SK-N-MC (cell line): ENCODE data around the gene NDST4.

ENCODE experiments used
- DNase-seq: peaks from one replicate; pipeline ENCODE4 v3.0.0-alpha.2; 2011; ENCODE audit warnings: low read depth, low spot score
- H3K27ac ChIP-seq: fragments of 200-600 bp; sonication (generic); 2 replicates; pipeline ENCODE4 v1.5.1; 2016; ENCODE audit warnings: mixed run types
- H3K36me3 ChIP-seq: fragments of 200-600 bp; sonication (generic); 2 replicates; pipeline ENCODE4 v1.6.1; 2017; ENCODE audit warnings: antibody characterized with exemption, low read length, mixed read lengths; ENCODE audit not compliant: insufficient read depth
- H3K4me3 ChIP-seq: fragments of 200-600 bp; sonication (generic); 2 replicates; pipeline ENCODE4 v1.5.1; 2016
- H3K9ac ChIP-seq: fragments of 200-600 bp; sonication (generic); 2 replicates; pipeline ENCODE4 v1.8.0; 2017; ENCODE audit warnings: mixed run types, mixed read lengths; ENCODE audit not compliant: insufficient read length
- H3K9me3 ChIP-seq: fragments of 200-600 bp; sonication (generic); 2 replicates; pipeline ENCODE4 v1.6.1; 2017; ENCODE audit warnings: low read depth, mild to moderate bottlenecking, antibody characterized with exemption, low read length, moderate library complexity, mixed read lengths
- EZH2 ChIP-seq: fragments of 200-600 bp; sonication (generic); IDR thresholded peaks from one replicate; pipeline ENCODE4 v1.6.1; 2017; ENCODE audit warnings: antibody characterized with exemption
- FOXP2 ChIP-seq: optimal IDR thresholded peaks from 2 replicates; pipeline ENCODE3; 2011; ENCODE audit warnings: mild to moderate bottlenecking, moderate library complexity; ENCODE audit not compliant: insufficient read depth; ENCODE audit errors: extremely low read length, control extremely low read depth
- POLR2AphosphoS5 ChIP-seq: IDR thresholded peaks from 2 replicates; pipeline ENCODE4 v1.6.1; 2012; ENCODE audit warnings: mild to moderate bottlenecking, low read depth, low read length, borderline replicate concordance

The NDST4 gene

DNA sequence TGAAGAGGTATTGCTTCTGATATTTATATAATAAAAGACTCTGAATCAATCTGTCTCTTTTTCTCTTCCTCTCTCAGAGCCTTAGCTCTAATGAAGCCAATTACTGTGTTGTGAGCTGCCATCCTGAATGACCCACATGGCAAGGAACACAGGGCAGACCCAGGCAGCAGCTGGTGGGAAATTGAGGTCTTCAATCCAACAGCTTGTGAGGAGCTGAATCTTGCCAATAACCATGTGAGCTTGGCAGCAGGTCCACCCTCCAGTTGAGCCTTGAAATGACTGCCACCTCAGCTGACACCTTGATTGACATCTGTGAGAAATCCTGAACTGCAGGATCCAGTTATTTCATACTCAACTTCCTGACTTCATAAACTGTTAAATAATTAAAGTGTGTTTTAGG, 149.4 kb downstream of the NDST4 start:
- TF ChIP-seq POLR2AphosphoS5 (no peak), FOXP2 (no peak), EZH2 (no peak)
- H3K27ac ChIP-seq = no peak overlapping the region
- no peak overlapping the region for H3K4me3 ChIP-seq
- H3K36me3 ChIP-seq = peaks cover 86% of the 10 kb centered on the region
- no peak for DNase-seq
- H3K9me3 ChIP-seq = 0 out of 2 replicates have a peak, but pooled peaks cover 7% of the 10 kb centered on the region
- no peak overlapping the region for H3K9ac ChIP-seq

DNA sequence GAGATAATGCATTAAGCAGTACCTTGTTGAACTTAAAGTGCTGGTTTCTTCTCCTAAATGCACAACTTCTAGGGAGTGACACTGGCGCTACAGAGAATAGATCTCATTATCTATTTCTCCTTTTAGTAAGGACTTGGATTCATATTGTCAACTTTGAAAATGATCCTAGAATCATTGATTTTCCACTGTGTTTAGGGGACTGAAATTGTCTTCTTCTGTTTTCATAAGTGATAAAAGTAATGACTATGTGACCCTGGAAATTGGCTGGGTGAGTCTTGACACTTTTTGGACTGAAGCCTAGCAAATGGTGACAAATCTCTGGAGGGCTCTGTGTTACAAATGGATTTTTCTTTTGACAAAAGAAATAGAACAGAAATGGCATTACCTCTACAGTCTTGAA, 167.8 kb downstream of the NDST4 start:
- H3K9me3 ChIP-seq = no peaks in the 10 kb centered on the region

DNA sequence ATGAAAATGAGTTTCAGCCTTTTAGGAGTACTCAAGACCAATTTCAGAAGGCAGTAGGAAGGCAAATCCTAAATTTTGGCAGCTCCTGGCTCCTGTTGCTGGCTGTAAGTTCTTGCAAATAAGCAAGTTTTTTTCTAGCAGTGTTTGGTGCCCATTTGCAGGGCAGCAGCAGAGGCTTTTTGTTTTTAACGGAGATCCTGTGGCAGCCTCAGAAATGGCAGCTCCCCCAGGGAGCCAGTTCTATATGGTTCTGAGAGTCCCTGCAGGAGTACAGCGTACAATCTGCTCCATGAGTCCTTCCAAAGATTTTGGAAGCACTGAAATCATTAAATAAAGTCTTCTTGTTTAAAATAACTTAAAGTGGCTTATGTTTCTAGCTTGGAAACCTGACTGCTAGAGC, 171.9 kb downstream of the NDST4 start:
- Histone ChIP-seq H3K4me3 (peak overlapping the region; percentile 39; the same call in 1 of the 2 replicates), H3K9me3 (no peaks in the 10 kb centered on the region), H3K36me3 (peaks cover 45% of the 10 kb centered on the region), H3K27ac (peak overlapping the region; percentile 81; the same call in 1 of the 2 replicates), H3K9ac (no peak overlapping the region)
- no peak for TF ChIP-seq FOXP2
- no peak for TF ChIP-seq POLR2AphosphoS5
- no peak for TF ChIP-seq EZH2
- no peak for DNase-seq

More for the DNA sequence above, 167.8 kb downstream of the NDST4 start:
- H3K9ac ChIP-seq = no peak overlapping the region
- no peak overlapping the region for H3K4me3 ChIP-seq
- TF ChIP-seq FOXP2 (no peak), EZH2 (no peak), POLR2AphosphoS5 (no peak)
- peaks cover 45% of the 10 kb centered on the region for H3K36me3 ChIP-seq
- DNase-seq = no peak
- H3K27ac ChIP-seq = no peak overlapping the region

DNA sequence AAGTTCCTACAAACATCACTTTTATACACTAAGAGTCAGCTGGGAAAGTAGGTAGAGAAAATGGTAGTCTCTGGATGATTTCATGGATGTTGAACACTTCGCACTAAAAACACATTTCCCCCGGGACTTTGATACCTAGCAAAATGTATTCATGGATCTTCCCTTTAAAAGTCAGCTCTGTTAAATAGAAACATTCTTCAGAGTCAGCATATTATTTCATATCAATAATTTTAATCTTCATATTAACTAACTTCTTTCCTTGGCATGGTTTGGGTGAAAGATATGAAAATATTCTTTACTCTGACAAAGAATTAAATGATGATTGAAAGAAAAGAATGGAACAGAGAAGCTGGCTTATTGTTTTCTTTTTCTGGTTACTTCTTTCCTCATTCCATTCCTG, 185.5 kb downstream of the NDST4 start:
- H3K36me3 ChIP-seq = peaks cover 37% of the 10 kb centered on the region
- no peak overlapping the region for H3K27ac ChIP-seq
- no peak overlapping the region for H3K9ac ChIP-seq
- DNase-seq = no peak
- H3K4me3 ChIP-seq = no peak overlapping the region
- TF ChIP-seq EZH2 (no peak), FOXP2 (no peak), POLR2AphosphoS5 (no peak)
- peaks cover 8% of the 10 kb centered on the region for H3K9me3 ChIP-seq

DNA sequence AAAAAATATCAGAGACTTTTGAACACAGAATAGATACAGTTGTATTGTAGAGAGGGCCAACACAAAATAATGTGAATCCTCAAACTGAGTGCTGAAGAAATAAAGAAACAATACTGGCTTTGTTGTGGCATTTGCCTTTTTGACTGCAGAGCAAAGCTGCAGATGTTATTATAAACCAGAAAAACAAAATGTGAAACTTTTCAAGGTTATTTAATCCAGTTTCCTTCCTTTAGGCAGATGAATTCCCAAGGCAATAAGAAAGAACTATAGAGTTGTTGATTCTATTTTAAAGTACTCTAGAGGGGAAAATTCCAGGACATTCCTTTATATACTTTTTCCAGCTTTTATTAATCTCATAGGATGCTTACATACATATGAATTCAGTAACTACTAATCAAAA, 186.8 kb downstream of the NDST4 start:
- H3K9ac ChIP-seq = no peak overlapping the region
- no peak overlapping the region for H3K4me3 ChIP-seq
- no peak overlapping the region for H3K27ac ChIP-seq
- no peak for TF ChIP-seq POLR2AphosphoS5
- TF ChIP-seq EZH2 = no peak
- TF ChIP-seq FOXP2 = no peak
- H3K36me3 ChIP-seq = peaks cover 31% of the 10 kb centered on the region
- DNase-seq = no peak
- no peaks in the 10 kb centered on the region for H3K9me3 ChIP-seq

DNA sequence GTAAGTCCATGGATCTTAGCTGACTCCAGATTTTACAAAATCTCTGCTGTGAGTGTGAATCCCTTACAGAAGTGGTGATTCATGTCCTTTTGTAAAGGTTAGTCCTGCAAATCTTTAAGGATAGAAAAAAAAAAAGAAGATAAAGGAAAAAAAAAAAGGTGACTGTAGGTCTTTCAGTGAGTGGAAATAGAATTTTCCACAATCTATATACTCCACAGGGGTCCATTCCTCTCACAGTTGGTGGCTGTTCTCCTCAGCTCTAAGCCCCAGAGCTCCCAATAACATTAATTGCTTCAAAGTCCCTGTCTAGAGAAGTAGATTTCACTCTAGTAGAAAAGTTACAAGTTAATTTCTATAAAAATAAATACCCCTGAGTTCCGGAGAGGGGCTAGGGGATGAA, 189.1 kb downstream of the NDST4 start:
- DNase-seq = peak; percentile 73
- H3K27ac ChIP-seq = peak overlapping the region; percentile 14; the same call in 1 of the 2 replicates
- peaks cover 18% of the 10 kb centered on the region for H3K36me3 ChIP-seq
- H3K9ac ChIP-seq = no peak overlapping the region
- H3K4me3 ChIP-seq = no peak overlapping the region
- TF ChIP-seq FOXP2 (no peak), POLR2AphosphoS5 (peak; percentile 33; the same call in 1 of the 2 replicates), EZH2 (no peak)
- H3K9me3 ChIP-seq = no peaks in the 10 kb centered on the region

DNA sequence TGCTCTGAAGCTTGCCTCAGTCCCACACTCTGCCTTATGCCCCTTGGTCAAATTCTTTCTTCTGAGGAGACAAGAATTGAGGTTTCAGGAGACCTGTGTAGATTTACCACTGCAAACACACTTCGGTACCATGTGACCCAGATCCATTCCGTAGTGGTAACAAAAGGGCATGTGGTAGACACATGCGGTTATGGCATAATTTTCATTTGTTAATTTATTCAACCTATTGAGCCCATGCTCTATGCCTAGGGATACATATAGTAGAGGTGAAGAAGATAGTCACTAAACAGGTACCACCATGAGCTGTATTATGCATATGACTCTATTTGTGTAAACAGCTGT, 190.9 kb downstream of the NDST4 start:
- peaks cover 8% of the 10 kb centered on the region; the same call in 1 of the 2 replicates for H3K36me3 ChIP-seq
- H3K4me3 ChIP-seq = no peak overlapping the region
- no peak for DNase-seq
- H3K9me3 ChIP-seq = no peaks in the 10 kb centered on the region
- H3K27ac ChIP-seq = no peak overlapping the region
- TF ChIP-seq EZH2 (no peak), FOXP2 (no peak)
- H3K9ac ChIP-seq = no peak overlapping the region

DNA sequence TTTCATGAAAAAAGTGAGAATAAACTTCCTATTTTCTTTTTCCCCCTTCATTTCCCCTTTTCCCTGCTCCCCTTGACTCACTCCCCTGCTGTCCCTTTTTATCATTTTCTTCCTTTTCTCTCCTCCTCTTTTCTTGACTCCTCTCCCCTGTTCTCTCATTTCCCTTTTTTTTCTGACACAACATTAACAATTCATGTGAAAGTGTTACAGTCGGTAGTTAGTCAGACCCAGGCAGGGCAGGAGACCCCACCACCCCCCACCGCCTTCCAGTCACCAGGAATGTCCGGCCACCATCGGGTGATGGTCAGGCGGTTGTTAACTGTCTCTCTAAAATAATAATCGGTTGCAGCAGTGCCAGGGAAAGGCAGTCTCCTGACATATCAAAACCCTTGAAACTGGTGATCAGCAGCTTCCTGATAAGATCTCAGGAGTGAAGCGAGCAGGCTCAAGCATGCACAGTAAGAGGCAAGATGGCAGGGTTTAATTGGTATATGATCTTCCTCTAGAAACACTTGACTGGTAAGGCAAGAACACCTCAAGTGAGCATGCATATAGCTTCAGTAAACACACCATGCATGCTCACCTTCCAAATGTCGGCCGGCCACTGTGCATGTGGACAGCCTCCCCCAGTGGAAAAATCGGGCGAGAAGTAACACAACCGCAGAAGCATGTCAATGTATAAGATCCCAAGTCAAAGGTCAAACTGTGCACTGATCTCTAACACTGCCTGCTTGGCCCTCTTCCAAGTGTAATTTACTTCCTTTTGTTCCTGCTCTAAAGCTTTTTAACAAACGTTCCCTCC, 191.4 kb downstream of the NDST4 start:
- H3K27ac ChIP-seq = no peak overlapping the region
- DNase-seq = no peak
- no peaks in the 10 kb centered on the region for H3K9me3 ChIP-seq
- H3K9ac ChIP-seq = no peak overlapping the region
- TF ChIP-seq POLR2AphosphoS5 (no peak), FOXP2 (no peak), EZH2 (no peak)
- no peak overlapping the region for H3K4me3 ChIP-seq
- peaks cover 8% of the 10 kb centered on the region; the same call in 1 of the 2 replicates for H3K36me3 ChIP-seq

DNA sequence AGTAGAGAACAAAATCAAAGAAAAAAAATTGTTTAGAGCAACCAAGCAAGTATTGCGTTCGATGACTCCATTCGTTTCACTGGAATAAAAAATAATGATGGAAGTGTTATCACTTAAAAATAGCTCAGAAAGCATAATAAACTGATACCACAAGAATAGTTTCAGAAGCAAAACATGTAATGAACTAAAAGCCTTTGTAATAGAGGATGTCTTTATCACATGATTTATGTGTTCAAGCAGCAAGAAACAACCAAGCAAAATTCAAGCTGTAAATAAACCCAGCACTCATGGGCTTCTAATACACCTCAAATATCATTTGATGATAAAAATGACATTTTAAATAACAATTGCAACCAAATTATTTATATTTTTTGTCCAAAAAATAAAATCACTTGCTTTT, 192.2 kb downstream of the NDST4 start:
- H3K27ac ChIP-seq = no peak overlapping the region
- no peaks in the 10 kb centered on the region for H3K9me3 ChIP-seq
- DNase-seq = no peak
- no peak overlapping the region for H3K4me3 ChIP-seq
- no peak overlapping the region for H3K9ac ChIP-seq
- peaks cover 8% of the 10 kb centered on the region; the same call in 1 of the 2 replicates for H3K36me3 ChIP-seq
- TF ChIP-seq POLR2AphosphoS5 (no peak), FOXP2 (no peak), EZH2 (no peak)
